ENCODE data around the gene NAP1L4. TPM values are rescaled to one million over a fixed set of nuclear protein-coding genes. Genes with fewer than 3 reads are reported as not detected.

Gene NAP1L4
- total RNA-seq, 1 experiment from 2014 or later = 184 TPM

- no peak for DNase-seq (ENCODE audit: low spot score)
- peaks cover 46% of the 10 kb centered on the region for H3K4me1 ChIP-seq (ENCODE audit: insufficient read depth, low read length, poor library complexity, severe bottlenecking)
- H3K36me3 ChIP-seq (ENCODE audit: insufficient read depth, low read length, poor library complexity, severe bottlenecking) = peaks cover 64% of the 10 kb centered on the region
- POLR2A ChIA-PET (ENCODE audit: low non-redundant PET) = no interaction called here
- no TSS peak for BruUV-seq (replicated peaks)
- TF ChIP-seq CTCF (conservative IDR thresholded peaks at IDR 0.05; ENCODE audit: low read depth, low read length) = no peak
- TF ChIP-seq EZH2 (IDR thresholded peaks at IDR 0.05; ENCODE audit: borderline replicate concordance, low read depth, low read length, poor library complexity, severe bottlenecking) = no peak
- H3K27me3 ChIP-seq (replicated peaks; ENCODE audit: insufficient read depth, low read depth, low read length, poor library complexity) = no peaks in the 10 kb centered on the region
- intact Hi-C loops (cut with micrococcal nuclease; ENCODE audit: unreplicated experiment) = no loop called here
- CTCF ChIA-PET = no interaction called here
- H3K4me3 ChIP-seq (ENCODE audit: low read depth, low read length, poor library complexity, severe bottlenecking) = no peak overlapping the region
- H3K27ac ChIP-seq (ENCODE audit: low read depth, low read length, poor library complexity, severe bottlenecking) = no peak overlapping the region
- no peaks in the 10 kb centered on the region for H3K9me3 ChIP-seq (ENCODE audit: low read depth, low read length, poor library complexity, severe bottlenecking)
Measured at GRCh38 chr11:2949920-2950319, 42.2 kb downstream of the NAP1L4 start.

GRCh38 chr11:2947744-2948143 lies 44.4 kb downstream of the NAP1L4 start:
- TF ChIP-seq EZH2 (IDR thresholded peaks at IDR 0.05; ENCODE audit: borderline replicate concordance, low read depth, low read length, poor library complexity, severe bottlenecking) (no peak), CTCF (conservative IDR thresholded peaks at IDR 0.05; ENCODE audit: low read depth, low read length) (no peak)
- Histone ChIP-seq H3K9me3 (ENCODE audit: low read depth, low read length, poor library complexity, severe bottlenecking) (no peaks in the 10 kb centered on the region), H3K4me1 (ENCODE audit: insufficient read depth, low read length, poor library complexity, severe bottlenecking) (peaks cover 45% of the 10 kb centered on the region), H3K36me3 (ENCODE audit: insufficient read depth, low read length, poor library complexity, severe bottlenecking) (peaks cover 57% of the 10 kb centered on the region), H3K27ac (ENCODE audit: low read depth, low read length, poor library complexity, severe bottlenecking) (no peak overlapping the region), H3K27me3 (replicated peaks; ENCODE audit: insufficient read depth, low read depth, low read length, poor library complexity) (no peaks in the 10 kb centered on the region), H3K4me3 (ENCODE audit: low read depth, low read length, poor library complexity, severe bottlenecking) (no peak overlapping the region)
- no TSS peak for BruUV-seq (replicated peaks)
- DNase-seq (ENCODE audit: low spot score) = no peak
- CTCF ChIA-PET = no interaction called here
- POLR2A ChIA-PET (ENCODE audit: low non-redundant PET) = no interaction called here
- intact Hi-C loops (cut with micrococcal nuclease; ENCODE audit: unreplicated experiment) = no loop called here

DNA sequence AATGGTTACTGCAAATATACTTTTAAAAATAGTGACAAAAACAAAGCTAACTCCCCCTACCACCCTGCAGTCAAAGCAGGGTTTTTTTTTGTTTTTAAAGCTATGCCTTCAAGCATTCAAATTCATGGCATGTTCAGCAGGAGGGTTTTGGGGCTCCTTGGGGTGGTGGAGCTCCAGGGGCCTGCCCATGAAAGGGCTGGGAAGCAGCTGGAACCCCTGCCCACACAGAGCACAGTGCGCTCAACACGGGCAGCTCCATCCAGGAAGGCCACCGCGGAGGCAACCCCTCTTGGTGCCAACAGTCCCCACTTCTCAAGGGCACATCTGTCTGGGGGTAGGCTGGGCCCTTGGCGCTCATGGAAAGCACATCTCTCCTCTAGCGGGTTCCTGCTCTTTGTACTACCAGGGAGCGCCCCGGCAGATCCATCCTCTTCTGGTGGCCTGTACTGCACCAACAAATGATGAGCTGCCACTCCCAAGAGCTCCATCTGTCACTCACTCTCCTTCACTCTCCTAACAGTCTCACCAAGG lies 46.3 kb downstream of the NAP1L4 start:
- Histone ChIP-seq H3K27ac (ENCODE audit: low read depth, low read length, poor library complexity, severe bottlenecking) (peak overlapping the region; percentile 5), H3K36me3 (ENCODE audit: insufficient read depth, low read length, poor library complexity, severe bottlenecking) (peaks cover 42% of the 10 kb centered on the region), H3K4me3 (ENCODE audit: low read depth, low read length, poor library complexity, severe bottlenecking) (peak overlapping the region; percentile 5), H3K27me3 (replicated peaks; ENCODE audit: insufficient read depth, low read depth, low read length, poor library complexity) (no peaks in the 10 kb centered on the region), H3K4me1 (ENCODE audit: insufficient read depth, low read length, poor library complexity, severe bottlenecking) (peaks cover 26% of the 10 kb centered on the region), H3K9me3 (ENCODE audit: low read depth, low read length, poor library complexity, severe bottlenecking) (no peaks in the 10 kb centered on the region)
- ChIA-PET POLR2A (ENCODE audit: low non-redundant PET) (no interaction called here), CTCF (interaction anchor here (0.6 kb wide), 1 partner anchor 77 kb away, joined by 4 read pairs; no protein-coding TSS in a partner anchor)
- TF ChIP-seq CTCF (conservative IDR thresholded peaks at IDR 0.05; ENCODE audit: low read depth, low read length) (no peak), EZH2 (IDR thresholded peaks at IDR 0.05; ENCODE audit: borderline replicate concordance, low read depth, low read length, poor library complexity, severe bottlenecking) (no peak)
- DNase-seq (ENCODE audit: low spot score) = no peak
- BruUV-seq (replicated peaks) = no TSS peak
- intact Hi-C loops (cut with micrococcal nuclease; ENCODE audit: unreplicated experiment) = no loop called here
